Measurements from ENCODE around the gene OR8H3.

DNA sequence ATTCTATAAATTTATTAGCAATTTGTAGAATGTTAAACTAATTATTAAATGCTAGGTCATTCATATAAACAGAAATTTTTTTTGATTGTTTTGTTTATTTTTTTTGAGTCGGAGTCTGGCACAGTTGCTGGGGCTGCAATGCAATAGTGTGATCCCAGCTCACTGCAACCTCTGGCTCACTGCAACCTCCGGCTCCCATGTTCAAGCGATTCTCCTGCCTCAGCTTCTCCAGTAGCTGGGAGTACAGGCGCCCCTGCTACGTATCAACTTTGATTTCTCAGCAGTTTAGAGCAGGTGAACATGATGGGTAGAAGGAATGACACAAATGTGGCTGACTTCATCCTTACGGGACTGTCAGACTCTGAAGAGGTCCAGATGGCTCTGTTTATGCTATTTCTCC, at the start of gene OR8H3:
- TF ChIP-seq CTCF (conservative IDR thresholded peaks at IDR 0.05 in 1 of 2, IDR thresholded peaks at IDR 0.05 in 1 of 2; ENCODE audit: extremely low read depth in 1 of 2, insufficient read depth in 1 of 2, low read depth in 1 of 2, low read length in 2 of 2) (no peak), EZH2 (IDR thresholded peaks at IDR 0.05; ENCODE audit: borderline replicate concordance, low read length) (no peak)

Data from mammary epithelial cell (primary cell).